HCT116 (cell line): Measurements from ENCODE around the gene GLCE.

Experiments
- CEBPB ChIP-seq: IDR thresholded peaks from 2 replicates; pipeline ENCODE4 v1.6.1; 2012; ENCODE audit warnings: low read depth
- CTCF ChIP-seq, 3 experiments: fragments of 200-600 bp in 1 of 3; sonication (generic) in 1 of 3; IDR thresholded peaks in 2 of 3; conservative IDR thresholded peaks in 1 of 3; 2 replicates each; pipeline ENCODE4 v1.5.1; 2012 to 2017; ENCODE audit warnings: low read depth in 2 of 3, low read length in 2 of 3, antibody characterized with exemption in 1 of 3, borderline replicate concordance in 1 of 3, control low read depth in 1 of 3, mild to moderate bottlenecking in 1 of 3, mixed read lengths in 1 of 3, mixed run types in 1 of 3, moderate library complexity in 1 of 3; ENCODE audit not compliant: insufficient read depth in 1 of 3
- EGR1 ChIP-seq: IDR thresholded peaks from 2 replicates; pipeline ENCODE4 v1.6.1; 2012; ENCODE audit warnings: low read depth
- EZH2 ChIP-seq: fragments of 200-600 bp; sonication (generic); IDR thresholded peaks from 2 replicates; pipeline ENCODE4 v1.6.1; 2017; ENCODE audit warnings: antibody characterized with exemption, mixed run types
- EZH2phosphoT487 ChIP-seq: fragments of 200-600 bp; IDR thresholded peaks from 2 replicates; pipeline ENCODE4 v1.6.1; 2018; ENCODE audit warnings: antibody characterized with exemption, borderline replicate concordance
- FOSL1 ChIP-seq: IDR thresholded peaks from 2 replicates; pipeline ENCODE4 v1.6.1; 2012; ENCODE audit warnings: low read depth
- JUND ChIP-seq: IDR thresholded peaks from 2 replicates; pipeline ENCODE4 v1.6.1; 2012
- POLR2A ChIP-seq: IDR thresholded peaks from 2 replicates; pipeline ENCODE4 v1.7.0; 2011; ENCODE audit warnings: borderline replicate concordance; ENCODE audit not compliant: insufficient read depth, insufficient read length; ENCODE audit errors: extremely low read depth
- POLR2AphosphoS5 ChIP-seq: IDR thresholded peaks from 2 replicates; pipeline ENCODE4 v1.6.1; 2011; ENCODE audit warnings: mild to moderate bottlenecking, low read depth, low read length, moderate library complexity
- REST ChIP-seq: IDR thresholded peaks from 2 replicates; pipeline ENCODE4 v1.6.1; 2012; ENCODE audit warnings: low read depth
- SRF ChIP-seq: IDR thresholded peaks from 2 replicates; pipeline ENCODE4 v1.6.1; 2012; ENCODE audit warnings: low read depth
- TCF7L2 ChIP-seq: IDR thresholded peaks from 2 replicates; pipeline ENCODE4 v1.7.0; 2011; ENCODE audit warnings: borderline replicate concordance, inconsistent platforms; ENCODE audit not compliant: insufficient read depth, insufficient read length; ENCODE audit errors: extremely low read depth
- YY1 ChIP-seq: IDR thresholded peaks from 2 replicates; pipeline ENCODE4 v1.6.1; 2011; ENCODE audit warnings: low read length, low read depth, moderate library complexity, mild to moderate bottlenecking; ENCODE audit not compliant: insufficient replicate concordance; ENCODE audit errors: extremely low read depth
- ZFX ChIP-seq: fragments of 450-650 bp; IDR thresholded peaks from 2 replicates; pipeline ENCODE4 v1.6.1; 2017

GRCh38 chr15:69127306-69127705 is 33.1 kb upstream of the GLCE start:
- no peak for TF ChIP-seq CTCF (IDR thresholded peaks at IDR 0.05 in 2 of 3, conservative IDR thresholded peaks at IDR 0.05 in 1 of 3; ENCODE audit: borderline replicate concordance in 1 of 3, insufficient read depth in 1 of 3, low read depth in 2 of 3, low read length in 2 of 3)
- TF ChIP-seq SRF: no peak
- no peak for TF ChIP-seq FOSL1
- no peak for TF ChIP-seq ZFX
- TF ChIP-seq JUND: no peak
- no peak for TF ChIP-seq YY1
- TF ChIP-seq POLR2AphosphoS5: no peak
- TF ChIP-seq REST: no peak
- TF ChIP-seq EZH2: no peak
- TF ChIP-seq CEBPB: no peak
- no peak for TF ChIP-seq POLR2A
- no peak for TF ChIP-seq EGR1
- no peak for TF ChIP-seq EZH2phosphoT487
- TF ChIP-seq TCF7L2: no peak
